Ovary (tissue), 3 donors: ENCODE measurements around the gene SEMA4G.

Source experiments
- EP300 ChIP-seq: sonication (generic); formaldehyde crosslinking; IDR thresholded peaks from one replicate; pipeline ENCODE4 v1.6.1; 2017; ENCODE audit warnings: antibody characterized with exemption
- TF ChIP-seq, protein P1 (sequence below), 3 donors: fragments of 450-650 bp in 2 of 3; fragments of 200-600 bp in 1 of 3; IDR thresholded peaks; one replicate each; pipeline versions ENCODE4 v1.5.1 to v1.8.0; 2016 to 2022; ENCODE audit warnings: antibody characterized with exemption in 3 of 3, mild to moderate bottlenecking in 1 of 3
- donor health status: DM: no; HTN: no; CAD: no.

- TF ChIP-seq, protein P1, sequence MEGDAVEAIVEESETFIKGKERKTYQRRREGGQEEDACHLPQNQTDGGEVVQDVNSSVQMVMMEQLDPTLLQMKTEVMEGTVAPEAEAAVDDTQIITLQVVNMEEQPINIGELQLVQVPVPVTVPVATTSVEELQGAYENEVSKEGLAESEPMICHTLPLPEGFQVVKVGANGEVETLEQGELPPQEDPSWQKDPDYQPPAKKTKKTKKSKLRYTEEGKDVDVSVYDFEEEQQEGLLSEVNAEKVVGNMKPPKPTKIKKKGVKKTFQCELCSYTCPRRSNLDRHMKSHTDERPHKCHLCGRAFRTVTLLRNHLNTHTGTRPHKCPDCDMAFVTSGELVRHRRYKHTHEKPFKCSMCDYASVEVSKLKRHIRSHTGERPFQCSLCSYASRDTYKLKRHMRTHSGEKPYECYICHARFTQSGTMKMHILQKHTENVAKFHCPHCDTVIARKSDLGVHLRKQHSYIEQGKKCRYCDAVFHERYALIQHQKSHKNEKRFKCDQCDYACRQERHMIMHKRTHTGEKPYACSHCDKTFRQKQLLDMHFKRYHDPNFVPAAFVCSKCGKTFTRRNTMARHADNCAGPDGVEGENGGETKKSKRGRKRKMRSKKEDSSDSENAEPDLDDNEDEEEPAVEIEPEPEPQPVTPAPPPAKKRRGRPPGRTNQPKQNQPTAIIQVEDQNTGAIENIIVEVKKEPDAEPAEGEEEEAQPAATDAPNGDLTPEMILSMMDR (IDR thresholded peaks at IDR 0.05), result no peak
- no peak for TF ChIP-seq EP300
Observed at GRCh38 chr10:100978121-100978900, 9.0 kb downstream of the SEMA4G start.
